IMR-90 (cell line): ENCODE data around the gene MCHR2. TPM values are rescaled to one million over a fixed set of nuclear protein-coding genes. Genes with fewer than 3 reads are reported as not detected.

Source experiments
- ATAC-seq: fragments of 200-7000 bp; cut with Tn5 transposase; 2 replicates; pipeline ENCODE4 v1.9.1; 2020; ENCODE audit warnings: low read depth, mild to moderate bottlenecking, moderate library complexity
- BruUV-seq: library from RNA; stranded (reverse); fragments of 400-500 nt; replicated peaks from 2 replicates; lab custom pipeline; 2021; lab: Mats Ljungman, UMichigan
- CTCF ChIA-PET: fragments of 300-600 bp; formaldehyde crosslinking; extraction: SDS; loops from one replicate; lab custom pipeline; 2021; ENCODE audit warnings: antibody characterized with exemption; lab: Yijun Ruan, JAX
- POLR2A ChIA-PET: fragments of 300-600 bp; sonication (Branson Sonifier 250); formaldehyde crosslinking; loops from one replicate; lab custom pipeline; 2022; ENCODE audit warnings: antibody characterized with exemption; ENCODE audit not compliant: unreplicated experiment; lab: Charles Lee
- DNase-seq: peaks from one replicate; pipeline ENCODE4 v3.0.0; 2013
- H2AFZ ChIP-seq: replicated peaks from 2 replicates; pipeline ENCODE3; 2013; ENCODE audit warnings: low read length, mild to moderate bottlenecking; ENCODE audit not compliant: poor library complexity
- H2AK5ac ChIP-seq: 2 replicates; pipeline ENCODE4 v1.6.1; 2013; ENCODE audit warnings: low read depth, low read length, inconsistent platforms
- H2AK9ac ChIP-seq: replicated peaks from 2 replicates; pipeline ENCODE3; 2013; ENCODE audit warnings: mild to moderate bottlenecking, low read depth, low read length, moderate library complexity; ENCODE audit not compliant: poor library complexity
- H2BK120ac ChIP-seq: 2 replicates; pipeline ENCODE4 v1.6.1; 2013; ENCODE audit warnings: low read depth, low read length, inconsistent platforms
- H2BK15ac ChIP-seq: 3 replicates; pipeline ENCODE4 v1.6.1; 2013; ENCODE audit warnings: low read depth, low read length, inconsistent platforms
- H2BK20ac ChIP-seq: 2 replicates; pipeline ENCODE4 v1.6.1; 2013; ENCODE audit warnings: low read depth, mild to moderate bottlenecking, inconsistent platforms, low read length, moderate library complexity
- H2BK5ac ChIP-seq: 2 replicates; pipeline ENCODE4 v1.6.1; 2013; ENCODE audit warnings: mild to moderate bottlenecking, low read depth, low read length, inconsistent platforms; ENCODE audit not compliant: poor library complexity, severe bottlenecking
- H3K14ac ChIP-seq: replicated peaks from 2 replicates; pipeline ENCODE4 v1.6.1; 2013; ENCODE audit warnings: low read depth, low read length, inconsistent platforms
- H3K18ac ChIP-seq: 2 replicates; pipeline ENCODE4 v1.6.1; 2013; ENCODE audit warnings: low read depth, low read length, control low read depth
- H3K23ac ChIP-seq: 2 replicates; pipeline ENCODE4 v1.6.1; 2013; ENCODE audit warnings: low read depth, low read length, inconsistent platforms
- H3K27ac ChIP-seq: 2 replicates; pipeline ENCODE4 v1.5.1; 2013; ENCODE audit warnings: mild to moderate bottlenecking, control low read depth, low read length; ENCODE audit not compliant: insufficient read depth
- H3K27me3 ChIP-seq: 2 replicates; pipeline ENCODE4 v1.6.1; 2013; ENCODE audit warnings: low read length; ENCODE audit not compliant: control insufficient read depth, insufficient read depth
- H3K36me3 ChIP-seq: 2 replicates; pipeline ENCODE4 v1.6.1; 2013; ENCODE audit warnings: low read length, mixed read lengths; ENCODE audit not compliant: control insufficient read depth, insufficient read depth
- H3K4ac ChIP-seq: 2 replicates; pipeline ENCODE4 v1.6.1; 2013; ENCODE audit warnings: low read depth, low read length, inconsistent platforms
- H3K4me1 ChIP-seq: 2 replicates; pipeline ENCODE4 v1.6.1; 2013; ENCODE audit warnings: low read length, mixed read lengths; ENCODE audit not compliant: control insufficient read depth, insufficient read depth
- H3K4me2 ChIP-seq: 2 replicates; pipeline ENCODE4 v1.6.1; 2013; ENCODE audit warnings: low read depth, mild to moderate bottlenecking, control low read depth, low read length, moderate library complexity
- H3K4me3 ChIP-seq: 2 replicates; pipeline ENCODE4 v1.5.1; 2013; ENCODE audit warnings: low read depth, mild to moderate bottlenecking, control low read depth, low read length, moderate library complexity; ENCODE audit not compliant: insufficient read depth
- H3K56ac ChIP-seq: 2 replicates; pipeline ENCODE4 v1.6.1; 2013; ENCODE audit warnings: low read length, inconsistent platforms; ENCODE audit not compliant: insufficient read depth; ENCODE audit errors: extremely low read depth
- H3K79me1 ChIP-seq, 2 experiments: 2 replicates each; pipeline ENCODE4 v1.6.1; 2013; ENCODE audit warnings: low read length in 2 of 2, inconsistent platforms in 1 of 2, low read depth in 1 of 2
- H3K9ac ChIP-seq: 2 replicates; pipeline ENCODE4 v1.6.1; 2013; ENCODE audit warnings: low read depth, low read length, control low read depth
- H3K9me1 ChIP-seq: 2 replicates; pipeline ENCODE4 v1.6.1; 2013; ENCODE audit warnings: low read length, inconsistent platforms; ENCODE audit not compliant: insufficient read depth
- H3K9me3 ChIP-seq: 2 replicates; pipeline ENCODE4 v1.6.1; 2013; ENCODE audit warnings: low read length; ENCODE audit not compliant: control insufficient read depth, insufficient read depth
- H4K20me1 ChIP-seq: 2 replicates; pipeline ENCODE4 v1.6.1; 2013; ENCODE audit warnings: low read length, inconsistent platforms; ENCODE audit not compliant: insufficient read depth
- H4K5ac ChIP-seq: 2 replicates; pipeline ENCODE4 v1.6.1; 2013; ENCODE audit warnings: mild to moderate bottlenecking, low read depth, low read length, control low read depth
- H4K8ac ChIP-seq, 2 experiments: 2 replicates each; pipeline ENCODE4 v1.6.1; 2013; ENCODE audit warnings: low read depth in 2 of 2, low read length in 2 of 2, control low read depth in 1 of 2, inconsistent platforms in 1 of 2
- H4K91ac ChIP-seq: 2 replicates; pipeline ENCODE4 v1.6.1; 2013; ENCODE audit warnings: low read depth, low read length, inconsistent platforms; ENCODE audit not compliant: insufficient read depth
- BHLHE40 ChIP-seq: fragments of 150-350 bp; IDR thresholded peaks from 2 replicates; pipeline ENCODE4 v1.6.1; 2016; ENCODE audit warnings: mild to moderate bottlenecking, low read depth, low read length
- CEBPB ChIP-seq: IDR thresholded peaks from 2 replicates; pipeline ENCODE4 v1.6.1; 2012; ENCODE audit warnings: low read depth, low read length, improper control_type of control experiment
- CHD1 ChIP-seq: IDR thresholded peaks from 2 replicates; pipeline ENCODE4 v1.6.1; 2012; ENCODE audit warnings: low read depth, low read length, improper control_type of control experiment
- FOS ChIP-seq: fragments of 150-350 bp; IDR thresholded peaks from 2 replicates; pipeline ENCODE4 v1.6.1; 2016; ENCODE audit warnings: low read depth, low read length
- MAFK ChIP-seq: IDR thresholded peaks from 2 replicates; pipeline ENCODE4 v1.6.1; 2012; ENCODE audit warnings: low read depth, low read length, improper control_type of control experiment
- MAZ ChIP-seq: IDR thresholded peaks from 2 replicates; pipeline ENCODE4 v1.6.1; 2012; ENCODE audit warnings: low read depth, mild to moderate bottlenecking, low read length, improper control_type of control experiment, moderate library complexity, borderline replicate concordance
- MXI1 ChIP-seq: IDR thresholded peaks from 2 replicates; pipeline ENCODE4 v1.6.1; 2012; ENCODE audit warnings: low read depth, mild to moderate bottlenecking, low read length, moderate library complexity, borderline replicate concordance
- NFE2L2 ChIP-seq: fragments of 150-350 bp; IDR thresholded peaks from 2 replicates; pipeline ENCODE4 v1.6.1; 2016; ENCODE audit warnings: low read depth, mild to moderate bottlenecking, low read length
- POLR2A ChIP-seq: IDR thresholded peaks from 2 replicates; pipeline ENCODE4 v1.6.1; 2012; ENCODE audit warnings: mild to moderate bottlenecking, low read depth, low read length
- RAD21 ChIP-seq: IDR thresholded peaks from 2 replicates; pipeline ENCODE4 v1.6.1; 2012; ENCODE audit warnings: low read length, improper control_type of control experiment
- RCOR1 ChIP-seq: IDR thresholded peaks from 2 replicates; pipeline ENCODE4 v1.6.1; 2012; ENCODE audit warnings: mild to moderate bottlenecking, low read length, improper control_type of control experiment; ENCODE audit not compliant: insufficient replicate concordance
- RFX5 ChIP-seq: IDR thresholded peaks from 2 replicates; pipeline ENCODE4 v1.8.0; 2012; ENCODE audit warnings: low read depth, mild to moderate bottlenecking, low read length, moderate library complexity
- SMC3 ChIP-seq: fragments of 150-350 bp; IDR thresholded peaks from 2 replicates; pipeline ENCODE4 v1.6.1; 2016; ENCODE audit warnings: low read depth, mild to moderate bottlenecking, antibody characterized with exemption, low read length, moderate library complexity
- dilution Hi-C: fragments of 300-500 bp; cut with HindIII; formaldehyde crosslinking; loops from one replicate; pipeline ENCODE4 v1.14.3; 2018; ENCODE audit warnings: low sequenced_read_pairs; ENCODE audit not compliant: unreplicated experiment
- in situ Hi-C: fragments of 300-500 bp; cut with MboI; formaldehyde crosslinking; loops from 3 replicates; pipeline ENCODE4 v1.14.3; 2019; ENCODE audit warnings: low sequenced_read_pairs, inconsistent platforms, mixed read lengths
- intact Hi-C: fragments of 100-400 bp; cut with micrococcal nuclease; formaldehyde crosslinking; loops from 2 replicates; pipeline ENCODE4 v1.10.0; 2022
- polyA plus RNA-seq, 3 experiments: library from polyadenylated mRNA; depleted of rRNA; stranded (reverse); fragments of >200 nt; gene quantifications; 2 replicates each; pipeline ENCODE4 v1.2.3, GENCODE V29; 2012; ENCODE audit warnings: low replicate concordance in 1 of 3
- total RNA-seq: library from RNA; depleted of rRNA; stranded (reverse); fragments of >200 nt; gene quantifications from 2 replicates; pipeline ENCODE4 v1.2.3, GENCODE V29; 2012
- TF ChIP-seq, protein P1 (sequence below): conservative IDR thresholded peaks from 2 replicates; pipeline ENCODE4 v1.5.1; 2012; ENCODE audit warnings: mild to moderate bottlenecking, low read depth, low read length, improper control_type of control experiment
- TF ChIP-seq, protein P2 (sequence below): fragments of 150-350 bp; IDR thresholded peaks from 2 replicates; pipeline ENCODE4 v1.6.1; 2016; ENCODE audit warnings: low read depth, mild to moderate bottlenecking, low read length, moderate library complexity, borderline replicate concordance
- TF ChIP-seq, protein P3 (sequence below): fragments of 150-350 bp; IDR thresholded peaks from 2 replicates; pipeline ENCODE4 v1.6.1; 2017; ENCODE audit warnings: mild to moderate bottlenecking, antibody characterized with exemption, low read length, low read depth

MCHR2 gene
- total and polyA plus RNA-seq, 2 of the 4 experiments (the other 2 are of a cell fraction), result not detected

DNA sequence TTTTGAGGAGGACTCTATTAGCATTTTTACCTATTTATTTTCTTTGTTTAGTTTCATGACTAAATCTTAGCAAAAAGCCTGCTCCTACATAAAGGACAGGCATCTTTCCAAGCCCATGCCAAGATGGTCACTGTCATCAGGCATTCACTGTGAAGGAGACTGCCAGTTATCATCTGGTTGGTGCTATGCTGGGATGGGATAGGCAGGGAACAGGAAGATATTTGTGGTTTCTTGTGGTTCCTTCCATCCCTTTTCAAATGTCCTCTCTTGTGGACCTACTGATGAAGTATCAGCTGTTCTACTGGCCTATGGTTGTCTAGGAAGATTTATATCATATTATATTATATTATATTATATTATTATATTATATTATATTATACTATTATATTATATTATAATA, 107.0 kb downstream of the MCHR2 start:
- Histone ChIP-seq H3K4me2 (no peak overlapping the region), H4K8ac (no peak overlapping the region), H3K14ac (no peak overlapping the region), H2BK15ac (no peak overlapping the region), H3K23ac (no peak overlapping the region), H3K56ac (no peak overlapping the region), H2BK5ac (no peak overlapping the region), H3K27ac (no peak overlapping the region), H2BK20ac (no peak overlapping the region), H2BK120ac (no peak overlapping the region), H3K4me3 (no peak overlapping the region), H3K36me3 (no peaks in the 10 kb centered on the region), H3K9me1 (no peaks in the 10 kb centered on the region), H2AFZ (no peak overlapping the region), H3K27me3 (no peaks in the 10 kb centered on the region; the same call in 1 of the 2 replicates), H3K4ac (no peak overlapping the region), H3K9ac (no peak overlapping the region), H3K9me3 (no peaks in the 10 kb centered on the region), H3K79me1 (no peaks in the 10 kb centered on the region), H4K5ac (no peak overlapping the region), H3K18ac (no peak overlapping the region), H3K4me1 (no peaks in the 10 kb centered on the region), H4K91ac (no peak overlapping the region), H2AK9ac (no peak overlapping the region), H2AK5ac (no peak overlapping the region), H4K20me1 (no peaks in the 10 kb centered on the region)
- POLR2A ChIA-PET, result no interaction called here
- no peak for ATAC-seq
- CTCF ChIA-PET, result no interaction called here
- intact Hi-C loops (no loop called here), in situ Hi-C loops (no loop called here), dilution Hi-C loops (no loop called here)
- TF ChIP-seq CHD1 (no peak), NFE2L2 (no peak), SMC3 (no peak), MAFK (no peak), RCOR1 (no peak), FOS (no peak), POLR2A (no peak), CEBPB (no peak), MAZ (no peak), RFX5 (no peak), MXI1 (no peak), RAD21 (no peak), BHLHE40 (no peak)
- TF ChIP-seq, protein P1, sequence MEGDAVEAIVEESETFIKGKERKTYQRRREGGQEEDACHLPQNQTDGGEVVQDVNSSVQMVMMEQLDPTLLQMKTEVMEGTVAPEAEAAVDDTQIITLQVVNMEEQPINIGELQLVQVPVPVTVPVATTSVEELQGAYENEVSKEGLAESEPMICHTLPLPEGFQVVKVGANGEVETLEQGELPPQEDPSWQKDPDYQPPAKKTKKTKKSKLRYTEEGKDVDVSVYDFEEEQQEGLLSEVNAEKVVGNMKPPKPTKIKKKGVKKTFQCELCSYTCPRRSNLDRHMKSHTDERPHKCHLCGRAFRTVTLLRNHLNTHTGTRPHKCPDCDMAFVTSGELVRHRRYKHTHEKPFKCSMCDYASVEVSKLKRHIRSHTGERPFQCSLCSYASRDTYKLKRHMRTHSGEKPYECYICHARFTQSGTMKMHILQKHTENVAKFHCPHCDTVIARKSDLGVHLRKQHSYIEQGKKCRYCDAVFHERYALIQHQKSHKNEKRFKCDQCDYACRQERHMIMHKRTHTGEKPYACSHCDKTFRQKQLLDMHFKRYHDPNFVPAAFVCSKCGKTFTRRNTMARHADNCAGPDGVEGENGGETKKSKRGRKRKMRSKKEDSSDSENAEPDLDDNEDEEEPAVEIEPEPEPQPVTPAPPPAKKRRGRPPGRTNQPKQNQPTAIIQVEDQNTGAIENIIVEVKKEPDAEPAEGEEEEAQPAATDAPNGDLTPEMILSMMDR, result no peak
- TF ChIP-seq, protein P2, sequence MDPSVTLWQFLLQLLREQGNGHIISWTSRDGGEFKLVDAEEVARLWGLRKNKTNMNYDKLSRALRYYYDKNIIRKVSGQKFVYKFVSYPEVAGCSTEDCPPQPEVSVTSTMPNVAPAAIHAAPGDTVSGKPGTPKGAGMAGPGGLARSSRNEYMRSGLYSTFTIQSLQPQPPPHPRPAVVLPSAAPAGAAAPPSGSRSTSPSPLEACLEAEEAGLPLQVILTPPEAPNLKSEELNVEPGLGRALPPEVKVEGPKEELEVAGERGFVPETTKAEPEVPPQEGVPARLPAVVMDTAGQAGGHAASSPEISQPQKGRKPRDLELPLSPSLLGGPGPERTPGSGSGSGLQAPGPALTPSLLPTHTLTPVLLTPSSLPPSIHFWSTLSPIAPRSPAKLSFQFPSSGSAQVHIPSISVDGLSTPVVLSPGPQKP, result no peak
- TF ChIP-seq, protein P3, sequence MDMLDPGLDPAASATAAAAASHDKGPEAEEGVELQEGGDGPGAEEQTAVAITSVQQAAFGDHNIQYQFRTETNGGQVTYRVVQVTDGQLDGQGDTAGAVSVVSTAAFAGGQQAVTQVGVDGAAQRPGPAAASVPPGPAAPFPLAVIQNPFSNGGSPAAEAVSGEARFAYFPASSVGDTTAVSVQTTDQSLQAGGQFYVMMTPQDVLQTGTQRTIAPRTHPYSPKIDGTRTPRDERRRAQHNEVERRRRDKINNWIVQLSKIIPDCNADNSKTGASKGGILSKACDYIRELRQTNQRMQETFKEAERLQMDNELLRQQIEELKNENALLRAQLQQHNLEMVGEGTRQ, result no peak
- no peak for DNase-seq
- no TSS peak for BruUV-seq
